Neuronal stem cell (in vitro differentiated cells): ENCODE data around the gene DOCK9. TPM values are rescaled to one million over a fixed set of nuclear protein-coding genes. Genes with fewer than 3 reads are reported as not detected.

ENCODE experiments used
- DNase-seq: peaks from one replicate; pipeline ENCODE4 v3.0.0-alpha.2; 2013; ENCODE audit warnings: low spot score
- H2AFZ ChIP-seq: one replicate; pipeline ENCODE4 v1.6.1; 2013; ENCODE audit warnings: mild to moderate bottlenecking, low read length, inconsistent platforms
- H2AK5ac ChIP-seq: 2 replicates; pipeline ENCODE4 v1.6.1; 2013; ENCODE audit warnings: low read depth, mild to moderate bottlenecking, inconsistent platforms, low read length, moderate library complexity, mixed read lengths
- H2BK120ac ChIP-seq: 2 replicates; pipeline ENCODE4 v1.6.1; 2013; ENCODE audit warnings: low read depth, mild to moderate bottlenecking, inconsistent platforms, low read length, moderate library complexity, mixed read lengths
- H2BK12ac ChIP-seq: one replicate; pipeline ENCODE4 v1.6.1; 2013; ENCODE audit warnings: low read length, inconsistent platforms
- H2BK15ac ChIP-seq: 2 replicates; pipeline ENCODE4 v1.6.1; 2013; ENCODE audit warnings: mild to moderate bottlenecking, low read length, inconsistent platforms, mixed read lengths
- H2BK5ac ChIP-seq: one replicate; pipeline ENCODE4 v1.6.1; 2013; ENCODE audit warnings: inconsistent platforms, mild to moderate bottlenecking, low read length, moderate library complexity
- H3K14ac ChIP-seq: one replicate; pipeline ENCODE4 v1.6.1; 2013; ENCODE audit warnings: low read length, inconsistent platforms
- H3K18ac ChIP-seq: 2 replicates; pipeline ENCODE4 v1.6.1; 2013; ENCODE audit warnings: low read length, inconsistent platforms
- H3K23ac ChIP-seq: 2 replicates; pipeline ENCODE4 v1.6.1; 2013; ENCODE audit warnings: low read depth, mild to moderate bottlenecking, mixed read lengths, low read length, inconsistent platforms; ENCODE audit not compliant: poor library complexity
- H3K27ac ChIP-seq: replicated peaks from 3 replicates; pipeline ENCODE4 v1.5.1; 2013; ENCODE audit warnings: low read length, inconsistent platforms
- H3K27me3 ChIP-seq, 3 experiments: 2 replicates each; pipeline ENCODE4 v1.6.1; 2013; ENCODE audit warnings: low read length in 3 of 3, mild to moderate bottlenecking in 2 of 3, inconsistent platforms in 1 of 3, low read depth in 1 of 3, mixed read lengths in 1 of 3, moderate library complexity in 1 of 3; ENCODE audit not compliant: control insufficient read depth in 3 of 3, insufficient read depth in 3 of 3
- H3K36me3 ChIP-seq, 2 donors: replicated peaks in 1 of 2; 2 replicates each; pipeline ENCODE4 v1.6.1; 2013; ENCODE audit warnings: low read length in 2 of 2; ENCODE audit not compliant: control insufficient read depth in 2 of 2, insufficient read depth in 2 of 2
- H3K4ac ChIP-seq: 2 replicates; pipeline ENCODE4 v1.6.1; 2013; ENCODE audit warnings: inconsistent platforms, mild to moderate bottlenecking, low read length, moderate library complexity
- H3K4me1 ChIP-seq, 2 donors: 1 replicate in 1 of 2; 2 replicates in 1 of 2; pipeline ENCODE4 v1.6.1; 2013; ENCODE audit warnings: low read length in 2 of 2, low read depth in 1 of 2; ENCODE audit not compliant: control insufficient read depth in 2 of 2, insufficient read depth in 1 of 2
- H3K4me2 ChIP-seq: one replicate; pipeline ENCODE4 v1.6.1; 2013; ENCODE audit warnings: mild to moderate bottlenecking, low read length, inconsistent platforms; ENCODE audit not compliant: insufficient read depth, poor library complexity, severe bottlenecking
- H3K4me3 ChIP-seq, 2 donors: 2 replicates each; pipeline ENCODE4 v1.5.1; 2013; ENCODE audit warnings: low read length in 2 of 2, mild to moderate bottlenecking in 2 of 2, inconsistent platforms in 1 of 2, moderate library complexity in 1 of 2
- H3K79me1 ChIP-seq: one replicate; pipeline ENCODE4 v1.6.1; 2013; ENCODE audit warnings: low read depth, mild to moderate bottlenecking, inconsistent platforms, low read length, moderate library complexity
- H3K9ac ChIP-seq: one replicate; pipeline ENCODE4 v1.6.1; 2013; ENCODE audit warnings: mild to moderate bottlenecking, low read depth, low read length, inconsistent platforms; ENCODE audit not compliant: poor library complexity
- H3K9me3 ChIP-seq, 2 donors: replicated peaks in 1 of 2; 2 replicates each; pipeline versions ENCODE3 to v1.6.1; 2013; ENCODE audit warnings: low read length in 2 of 2, mild to moderate bottlenecking in 2 of 2, inconsistent platforms in 1 of 2, low read depth in 1 of 2, mixed read lengths in 1 of 2, moderate library complexity in 1 of 2; ENCODE audit not compliant: control insufficient read depth in 2 of 2, insufficient read depth in 1 of 2
- H4K8ac ChIP-seq: one replicate; pipeline ENCODE4 v1.6.1; 2013; ENCODE audit warnings: low read depth, mild to moderate bottlenecking, inconsistent platforms, low read length, moderate library complexity
- H4K91ac ChIP-seq: one replicate; pipeline ENCODE4 v1.6.1; 2013; ENCODE audit warnings: low read length, low read depth, mild to moderate bottlenecking, inconsistent platforms; ENCODE audit not compliant: poor library complexity
- WGBS, 2 donors: extraction: QIAGEN DNeasy Blood & Tissue Kit; methylation state at CpG; one replicate each; pipeline ENCODE4 v1.1.7; 2013; ENCODE audit warnings: missing lambda C conversion rate in 2 of 2, mixed read lengths in 1 of 2; ENCODE audit not compliant: insufficient read length in 2 of 2, insufficient replicate concordance in 1 of 2; ENCODE audit errors: extremely low coverage in 2 of 2; 5-methylcytosine and 5-hydroxymethylcytosine counted together
- polyA plus RNA-seq, 2 experiments: library from polyadenylated mRNA; stranded (reverse); fragments of 200-250 nt; gene quantifications; one replicate each; pipeline ENCODE4 v1.2.3, GENCODE V29; 2013

DOCK9 gene, protein sequence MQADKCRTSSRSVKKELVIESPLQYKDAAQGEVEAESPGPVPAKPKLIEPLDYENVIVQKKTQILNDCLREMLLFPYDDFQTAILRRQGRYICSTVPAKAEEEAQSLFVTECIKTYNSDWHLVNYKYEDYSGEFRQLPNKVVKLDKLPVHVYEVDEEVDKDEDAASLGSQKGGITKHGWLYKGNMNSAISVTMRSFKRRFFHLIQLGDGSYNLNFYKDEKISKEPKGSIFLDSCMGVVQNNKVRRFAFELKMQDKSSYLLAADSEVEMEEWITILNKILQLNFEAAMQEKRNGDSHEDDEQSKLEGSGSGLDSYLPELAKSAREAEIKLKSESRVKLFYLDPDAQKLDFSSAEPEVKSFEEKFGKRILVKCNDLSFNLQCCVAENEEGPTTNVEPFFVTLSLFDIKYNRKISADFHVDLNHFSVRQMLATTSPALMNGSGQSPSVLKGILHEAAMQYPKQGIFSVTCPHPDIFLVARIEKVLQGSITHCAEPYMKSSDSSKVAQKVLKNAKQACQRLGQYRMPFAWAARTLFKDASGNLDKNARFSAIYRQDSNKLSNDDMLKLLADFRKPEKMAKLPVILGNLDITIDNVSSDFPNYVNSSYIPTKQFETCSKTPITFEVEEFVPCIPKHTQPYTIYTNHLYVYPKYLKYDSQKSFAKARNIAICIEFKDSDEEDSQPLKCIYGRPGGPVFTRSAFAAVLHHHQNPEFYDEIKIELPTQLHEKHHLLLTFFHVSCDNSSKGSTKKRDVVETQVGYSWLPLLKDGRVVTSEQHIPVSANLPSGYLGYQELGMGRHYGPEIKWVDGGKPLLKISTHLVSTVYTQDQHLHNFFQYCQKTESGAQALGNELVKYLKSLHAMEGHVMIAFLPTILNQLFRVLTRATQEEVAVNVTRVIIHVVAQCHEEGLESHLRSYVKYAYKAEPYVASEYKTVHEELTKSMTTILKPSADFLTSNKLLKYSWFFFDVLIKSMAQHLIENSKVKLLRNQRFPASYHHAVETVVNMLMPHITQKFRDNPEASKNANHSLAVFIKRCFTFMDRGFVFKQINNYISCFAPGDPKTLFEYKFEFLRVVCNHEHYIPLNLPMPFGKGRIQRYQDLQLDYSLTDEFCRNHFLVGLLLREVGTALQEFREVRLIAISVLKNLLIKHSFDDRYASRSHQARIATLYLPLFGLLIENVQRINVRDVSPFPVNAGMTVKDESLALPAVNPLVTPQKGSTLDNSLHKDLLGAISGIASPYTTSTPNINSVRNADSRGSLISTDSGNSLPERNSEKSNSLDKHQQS (N-terminal part only)
- polyA plus RNA-seq (2013, experiment 1 of 2), result 4.5 TPM
- 4.3 TPM for polyA plus RNA-seq (2013, experiment 2 of 2)

DNA sequence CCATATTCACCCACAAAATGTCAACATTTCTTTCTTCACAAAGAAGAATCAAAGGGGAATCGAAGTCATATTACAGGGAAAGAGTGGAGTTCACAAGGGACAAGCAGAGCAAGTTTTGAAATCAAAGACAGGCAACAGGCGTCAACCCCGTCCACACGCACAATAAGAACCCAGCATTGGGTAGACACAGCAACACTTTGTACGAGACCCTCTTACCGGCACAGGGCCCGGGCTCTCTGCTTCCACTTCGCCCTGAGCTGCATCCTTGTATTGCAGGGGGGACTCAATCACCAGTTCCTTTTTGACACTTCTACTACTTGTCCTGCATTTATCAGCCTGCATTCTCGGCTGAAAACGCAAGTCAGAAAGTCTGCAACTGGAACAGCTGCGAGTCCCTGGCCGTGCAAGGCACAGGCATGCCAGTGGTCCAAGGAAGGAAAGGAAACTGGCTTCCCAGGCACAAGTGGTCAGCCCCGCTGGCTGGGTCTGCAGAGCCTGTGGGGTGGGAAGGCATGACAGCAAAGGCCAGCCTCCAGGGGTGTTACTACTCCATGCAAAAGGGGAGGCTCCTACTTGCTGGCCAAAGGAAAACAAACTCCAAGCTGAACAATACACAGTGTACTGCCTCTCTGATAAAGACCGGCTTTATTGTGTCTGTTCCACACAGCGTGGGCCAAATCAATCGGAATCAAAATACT, at the start of gene DOCK9:
Gene DOCK9, minus strand, starts transcription at position 497 of the 698 bp plus-strand sequence. Its CDS starts 155 bp downstream, at position 342.
- H3K9me3 ChIP-seq, result no peaks in the 10 kb centered on the region
- no peak within 1 kb of the TSS for H3K14ac ChIP-seq
- H2BK15ac ChIP-seq, result no peak within 1 kb of the TSS
- H3K18ac ChIP-seq, result peak within 1 kb of the TSS; percentile 55
- H3K36me3 ChIP-seq, result no peaks in the 10 kb centered on the region
- H3K4me3 ChIP-seq, result peak within 1 kb of the TSS in 1 of 2 donors; percentile 28
- peak; percentile 26 for DNase-seq
- no peak within 1 kb of the TSS for H2BK120ac ChIP-seq
- peaks cover 14 to 22% of the 10 kb centered on the region in 2 donors for H3K4me1 ChIP-seq
- H3K4me2 ChIP-seq, result peak within 1 kb of the TSS; percentile 32
- H2BK5ac ChIP-seq, result no peak within 1 kb of the TSS
- H3K9ac ChIP-seq, result no peak within 1 kb of the TSS
- H4K8ac ChIP-seq, result no peak within 1 kb of the TSS
- H3K79me1 ChIP-seq, result no peaks in the 10 kb centered on the region
- no peaks in the 10 kb centered on the region for H3K27me3 ChIP-seq
- H3K23ac ChIP-seq, result no peak within 1 kb of the TSS
- H2BK12ac ChIP-seq, result no peak within 1 kb of the TSS
- H4K91ac ChIP-seq, result no peak within 1 kb of the TSS
- H3K4ac ChIP-seq, result no peak within 1 kb of the TSS
- no peak within 1 kb of the TSS for H2AK5ac ChIP-seq
- WGBS, 2 donors, result no CpG with 5 or more reads among the region's 16 CpGs
- no peak within 1 kb of the TSS for H3K27ac ChIP-seq
- H2AFZ ChIP-seq, result peak within 1 kb of the TSS; percentile 65

DNA sequence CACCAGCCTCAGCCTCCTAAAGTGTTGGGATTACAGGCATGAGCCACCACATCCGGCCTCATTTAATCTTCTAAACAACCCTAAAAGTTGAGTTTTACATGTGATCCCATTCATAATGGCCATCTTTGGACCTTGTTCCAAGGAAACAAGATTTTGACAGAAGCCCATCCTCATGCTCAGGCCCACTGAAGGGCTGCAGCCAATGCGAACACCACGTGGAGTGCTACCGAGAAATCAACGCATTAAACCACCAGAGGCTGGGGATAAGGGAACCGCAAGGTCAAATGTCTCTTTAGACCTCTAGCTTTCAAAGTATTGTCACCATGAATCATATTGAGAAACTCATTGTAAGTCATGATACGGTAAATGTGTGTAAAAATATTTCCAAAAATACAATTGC, 49.4 kb upstream of the DOCK9 start:
- no peak overlapping the region for H2AFZ ChIP-seq
- DNase-seq, result no peak
- H3K27me3 ChIP-seq, result no peaks in the 10 kb centered on the region
- no peak overlapping the region for H3K27ac ChIP-seq
- no peak overlapping the region for H2BK5ac ChIP-seq
- no peak overlapping the region for H2BK120ac ChIP-seq
- no peak overlapping the region for H3K23ac ChIP-seq
- no peak overlapping the region for H3K18ac ChIP-seq
- H3K9ac ChIP-seq, result no peak overlapping the region
- H3K4me2 ChIP-seq, result no peak overlapping the region
- WGBS, 2 donors, result no CpG with 5 or more reads among the region's 7 CpGs
- H3K14ac ChIP-seq, result no peak overlapping the region
- no peaks in the 10 kb centered on the region for H3K36me3 ChIP-seq
- H2BK12ac ChIP-seq, result no peak overlapping the region
- H3K79me1 ChIP-seq, result no peaks in the 10 kb centered on the region
- H4K91ac ChIP-seq, result no peak overlapping the region
- no peak overlapping the region for H2BK15ac ChIP-seq
- H3K4me1 ChIP-seq, result no peaks in the 10 kb centered on the region
- no peak overlapping the region for H3K4me3 ChIP-seq
- H2AK5ac ChIP-seq, result no peak overlapping the region
- H3K4ac ChIP-seq, result no peak overlapping the region
- no peak overlapping the region for H4K8ac ChIP-seq
- H3K9me3 ChIP-seq, result no peaks in the 10 kb centered on the region

DNA sequence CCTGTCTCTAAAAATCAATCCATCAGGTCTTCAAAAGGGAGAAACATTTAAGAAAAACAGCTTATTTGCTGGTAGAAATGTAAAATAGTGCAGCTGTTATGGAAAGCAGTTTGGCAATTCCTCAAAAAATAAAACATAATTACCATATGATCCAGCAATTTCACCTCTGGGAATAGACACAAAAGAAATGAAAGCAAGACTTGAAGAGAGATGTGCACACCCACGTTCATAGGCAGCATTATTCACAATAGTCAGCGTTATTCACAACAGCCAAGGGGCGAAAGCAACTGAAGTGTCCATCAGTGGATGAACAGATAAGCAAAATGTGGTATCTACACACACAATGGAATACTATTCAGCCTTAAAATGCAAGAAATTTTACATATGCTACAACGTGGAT, 45.1 kb upstream of the DOCK9 start:
- Histone ChIP-seq H3K4ac (no peak overlapping the region), H3K27me3 (no peaks in the 10 kb centered on the region), H3K4me3 (no peak overlapping the region), H3K36me3 (no peaks in the 10 kb centered on the region), H3K4me1 (no peaks in the 10 kb centered on the region), H4K8ac (no peak overlapping the region), H3K79me1 (no peaks in the 10 kb centered on the region), H2BK5ac (no peak overlapping the region), H2BK12ac (no peak overlapping the region), H4K91ac (no peak overlapping the region), H3K18ac (no peak overlapping the region), H2AFZ (no peak overlapping the region), H3K27ac (no peak overlapping the region), H3K14ac (no peak overlapping the region), H2BK120ac (no peak overlapping the region), H2AK5ac (no peak overlapping the region), H3K4me2 (no peak overlapping the region), H3K9ac (no peak overlapping the region), H2BK15ac (no peak overlapping the region), H3K9me3 (no peaks in the 10 kb centered on the region), H3K23ac (no peak overlapping the region)
- no peak for DNase-seq
- WGBS, 2 donors, result no CpG with 5 or more reads among the region's 4 CpGs
